HCT116 (cell line): ENCODE results near the gene SYNJ2. TPM values are rescaled to one million over a fixed set of nuclear protein-coding genes. Genes with fewer than 3 reads are reported as not detected.

Source experiments
- ATAC-seq: fragments of 200-7000 bp; cut with Tn5 transposase; 2 replicates; pipeline ENCODE4 v1.9.1; 2020; ENCODE audit warnings: mild to moderate bottlenecking, moderate library complexity
- BruUV-seq: library from RNA; stranded (reverse); fragments of 400-500 nt; replicated peaks from 2 replicates; lab custom pipeline; 2021; lab: Mats Ljungman, UMichigan
- CTCF ChIA-PET: fragments of 300-600 bp; sonication (Branson Sonifier 250); formaldehyde crosslinking; loops from one replicate; lab custom pipeline; 2021; ENCODE audit warnings: antibody characterized with exemption; lab: Charles Lee
- POLR2A ChIA-PET: fragments of 300-600, 350-600 bp; sonication (Branson Sonifier 250); formaldehyde crosslinking; loops from one replicate; lab custom pipeline; 2021; ENCODE audit warnings: antibody characterized with exemption; lab: Charles Lee
- RAD21 ChIA-PET, 2 experiments: fragments of 300-600 bp; sonication (Branson Sonifier 250); formaldehyde crosslinking; loops; one replicate each; lab custom pipeline; 2023; ENCODE audit warnings: low total read pairs in 2 of 2; ENCODE audit not compliant: uncharacterized antibody in 2 of 2, unreplicated experiment in 2 of 2, low non-redundant PET in 1 of 2; lab: Charles Lee
- DNase-seq: peaks from one replicate; pipeline ENCODE4 v3.0.0-alpha.2; 2010; ENCODE audit warnings: low read depth, low spot score
- H2AFZ ChIP-seq: fragments of 200-600 bp; shearing (Covaris generic), sonication (generic); 2 replicates; pipeline ENCODE4 v1.6.1; 2017; ENCODE audit warnings: low read depth, mixed run types, mixed read lengths, antibody characterized with exemption, low read length; ENCODE audit not compliant: poor library complexity, severe bottlenecking
- H3K27ac ChIP-seq: 2 replicates; pipeline ENCODE4 v1.5.1; 2012; ENCODE audit warnings: low read depth, low read length
- H3K27me3 ChIP-seq: fragments of 200-600 bp; sonication (generic); 2 replicates; pipeline ENCODE4 v1.6.1; 2016; ENCODE audit warnings: mixed run types, low read length, mixed read lengths; ENCODE audit not compliant: insufficient read depth
- H3K36me3 ChIP-seq, 2 experiments: fragments of 200-500 bp in 1 of 2; fragments of 200-600 bp in 1 of 2; sonication (Bioruptor generic) in 1 of 2; sonication (generic) in 1 of 2; 2 replicates each; pipeline versions ENCODE4 v1.5.1 to v1.6.1; 2014 to 2016; ENCODE audit warnings: low read length in 2 of 2, inconsistent platforms in 1 of 2, mixed read lengths in 1 of 2, mixed run types in 1 of 2; ENCODE audit not compliant: insufficient read depth in 2 of 2, control insufficient read depth in 1 of 2
- H3K4me1 ChIP-seq, 2 experiments: fragments of 200-600 bp in 1 of 2; sonication (generic) in 1 of 2; 2 replicates each; pipeline versions ENCODE4 v1.5.1 to v1.6.1; 2012 to 2017; ENCODE audit warnings: low read length in 2 of 2, inconsistent platforms in 1 of 2, mild to moderate bottlenecking in 1 of 2, mixed read lengths in 1 of 2, mixed run types in 1 of 2, moderate library complexity in 1 of 2; ENCODE audit not compliant: insufficient read depth in 2 of 2, control insufficient read depth in 1 of 2
- H3K4me2 ChIP-seq: fragments of 200-600 bp; sonication (generic); 2 replicates; pipeline ENCODE4 v1.6.1; 2017; ENCODE audit warnings: mixed run types, low read length, mixed read lengths
- H3K4me3 ChIP-seq, 2 experiments: fragments of 200-600 bp in 1 of 2; sonication (generic) in 1 of 2; replicated peaks in 1 of 2; 2 replicates each; pipeline ENCODE4 v1.5.1; 2011 to 2016; ENCODE audit warnings: low read length in 2 of 2, control low read depth in 1 of 2, low read depth in 1 of 2, mild to moderate bottlenecking in 1 of 2, mixed read lengths in 1 of 2, mixed run types in 1 of 2
- H3K79me2 ChIP-seq: fragments of 200-600 bp; sonication (generic); 2 replicates; pipeline ENCODE4 v1.6.1; 2017; ENCODE audit warnings: mild to moderate bottlenecking, mixed run types, low read length, moderate library complexity, mixed read lengths; ENCODE audit not compliant: insufficient read depth
- H3K9ac ChIP-seq: fragments of 200-600 bp; sonication (generic); 2 replicates; pipeline ENCODE4 v1.6.1; 2016; ENCODE audit warnings: low read length, mixed read lengths
- H3K9me2 ChIP-seq: fragments of 200-600 bp; sonication (generic), shearing (Covaris generic); 2 replicates; pipeline ENCODE4 v1.6.1; 2017; ENCODE audit warnings: mixed run types, mild to moderate bottlenecking, moderate library complexity; ENCODE audit not compliant: insufficient read depth
- H3K9me3 ChIP-seq, 2 experiments: fragments of 200-500 bp in 1 of 2; fragments of 200-600 bp in 1 of 2; sonication (Bioruptor generic) in 1 of 2; sonication (generic) in 1 of 2; 2 replicates each; pipeline ENCODE4 v1.6.1; 2014 to 2017; ENCODE audit warnings: low read length in 2 of 2, mixed read lengths in 2 of 2, inconsistent platforms in 1 of 2, low read depth in 1 of 2, mild to moderate bottlenecking in 1 of 2, mixed run types in 1 of 2, moderate library complexity in 1 of 2; ENCODE audit not compliant: control insufficient read depth in 1 of 2, insufficient read depth in 1 of 2
- H4K20me1 ChIP-seq: fragments of 200-600 bp; sonication (generic), shearing (Covaris generic); 2 replicates; pipeline ENCODE4 v1.6.1; 2017; ENCODE audit warnings: mixed run types, mild to moderate bottlenecking, moderate library complexity; ENCODE audit not compliant: insufficient read depth
- CEBPB ChIP-seq: IDR thresholded peaks from 2 replicates; pipeline ENCODE4 v1.6.1; 2012; ENCODE audit warnings: low read depth
- EGR1 ChIP-seq: IDR thresholded peaks from 2 replicates; pipeline ENCODE4 v1.6.1; 2012; ENCODE audit warnings: low read depth
- EZH2 ChIP-seq: fragments of 200-600 bp; sonication (generic); IDR thresholded peaks from 2 replicates; pipeline ENCODE4 v1.6.1; 2017; ENCODE audit warnings: antibody characterized with exemption, mixed run types
- EZH2phosphoT487 ChIP-seq: fragments of 200-600 bp; IDR thresholded peaks from 2 replicates; pipeline ENCODE4 v1.6.1; 2018; ENCODE audit warnings: antibody characterized with exemption, borderline replicate concordance
- JUND ChIP-seq: IDR thresholded peaks from 2 replicates; pipeline ENCODE4 v1.6.1; 2012
- POLR2A ChIP-seq: IDR thresholded peaks from 2 replicates; pipeline ENCODE4 v1.7.0; 2011; ENCODE audit warnings: borderline replicate concordance; ENCODE audit not compliant: insufficient read depth, insufficient read length; ENCODE audit errors: extremely low read depth
- POLR2AphosphoS5 ChIP-seq: IDR thresholded peaks from 2 replicates; pipeline ENCODE4 v1.6.1; 2011; ENCODE audit warnings: mild to moderate bottlenecking, low read depth, low read length, moderate library complexity
- SRF ChIP-seq: IDR thresholded peaks from 2 replicates; pipeline ENCODE4 v1.6.1; 2012; ENCODE audit warnings: low read depth
- TCF7L2 ChIP-seq: IDR thresholded peaks from 2 replicates; pipeline ENCODE4 v1.7.0; 2011; ENCODE audit warnings: borderline replicate concordance, inconsistent platforms; ENCODE audit not compliant: insufficient read depth, insufficient read length; ENCODE audit errors: extremely low read depth
- YY1 ChIP-seq: IDR thresholded peaks from 2 replicates; pipeline ENCODE4 v1.6.1; 2011; ENCODE audit warnings: low read length, low read depth, moderate library complexity, mild to moderate bottlenecking; ENCODE audit not compliant: insufficient replicate concordance; ENCODE audit errors: extremely low read depth
- intact Hi-C: fragments of 100-400 bp; cut with micrococcal nuclease; formaldehyde crosslinking; loops from 2 replicates; pipeline ENCODE4 v1.10.0; 2022
- total RNA-seq: library from RNA; stranded (reverse); gene quantifications from one replicate; pipeline ENCODE4 v1.2.1, GENCODE V29; 2021; ENCODE audit not compliant: unreplicated experiment
- TF ChIP-seq, protein P1 (sequence below): IDR thresholded peaks from 2 replicates; pipeline ENCODE4 v1.6.1; 2011; ENCODE audit warnings: mild to moderate bottlenecking, low read length, moderate library complexity; ENCODE audit not compliant: insufficient replicate concordance; ENCODE audit errors: extremely low read depth
- TF ChIP-seq, protein P2 (sequence below): IDR thresholded peaks from 2 replicates; pipeline ENCODE4 v1.6.1; 2012
- TF ChIP-seq, protein P3 (sequence below): IDR thresholded peaks from 2 replicates; pipeline ENCODE4 v1.6.1; 2012; ENCODE audit warnings: low read depth
- TF ChIP-seq, protein P4 (sequence below): IDR thresholded peaks from 2 replicates; pipeline ENCODE4 v1.6.1; 2012

Gene SYNJ2
- total RNA-seq, 1 experiment from 2014 or later, result 23.9 TPM

DNA sequence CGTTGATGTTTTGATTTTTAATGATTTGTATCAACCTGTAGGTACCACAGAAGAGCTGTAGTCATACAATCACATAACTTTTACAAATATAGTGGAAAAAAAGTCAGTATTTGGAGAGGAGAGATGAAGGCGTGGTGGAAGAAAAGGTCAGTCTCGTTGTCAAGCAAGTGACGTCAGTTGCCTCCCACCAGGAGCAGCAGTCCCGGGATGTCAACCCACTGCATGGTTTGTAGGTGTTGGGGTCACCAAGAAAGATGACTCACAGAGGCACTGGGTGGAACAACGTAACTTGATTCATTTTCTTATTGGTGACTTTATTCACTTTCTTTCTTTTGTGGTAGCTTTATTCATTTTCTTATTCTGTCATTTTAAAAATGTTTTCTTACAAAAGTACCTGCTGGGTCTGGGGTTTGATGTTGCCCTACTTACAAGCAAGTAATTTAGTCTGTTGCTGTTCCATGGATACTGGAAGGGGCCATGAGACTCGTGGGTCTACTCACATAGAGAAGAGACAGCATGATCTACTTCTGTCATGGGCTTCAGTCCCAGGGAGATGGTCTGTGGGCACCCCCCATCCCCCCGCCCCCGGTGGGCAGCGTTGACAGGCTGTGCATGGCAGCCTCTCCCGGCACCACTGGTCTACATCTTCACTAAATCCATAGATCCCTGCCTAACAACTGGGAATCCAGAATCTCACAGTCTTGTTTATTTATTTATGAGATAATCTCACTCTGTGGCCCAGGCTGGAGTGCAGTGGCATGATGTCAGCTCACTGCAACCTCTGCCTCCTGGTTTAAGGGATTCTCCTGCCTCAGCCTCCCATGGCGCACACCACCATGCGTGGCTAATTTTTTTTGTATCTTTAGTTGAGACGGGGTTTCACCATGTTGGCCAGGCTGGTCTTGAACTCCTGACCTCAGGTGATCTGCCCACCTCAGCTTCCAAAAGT, 36.4 kb upstream of the SYNJ2 start:
- Histone ChIP-seq H3K9ac (no peak overlapping the region), H3K27me3 (no peaks in the 10 kb centered on the region)
- DNase-seq, result no peak
- no peak for TF ChIP-seq POLR2AphosphoS5
- TF ChIP-seq, protein P1, sequence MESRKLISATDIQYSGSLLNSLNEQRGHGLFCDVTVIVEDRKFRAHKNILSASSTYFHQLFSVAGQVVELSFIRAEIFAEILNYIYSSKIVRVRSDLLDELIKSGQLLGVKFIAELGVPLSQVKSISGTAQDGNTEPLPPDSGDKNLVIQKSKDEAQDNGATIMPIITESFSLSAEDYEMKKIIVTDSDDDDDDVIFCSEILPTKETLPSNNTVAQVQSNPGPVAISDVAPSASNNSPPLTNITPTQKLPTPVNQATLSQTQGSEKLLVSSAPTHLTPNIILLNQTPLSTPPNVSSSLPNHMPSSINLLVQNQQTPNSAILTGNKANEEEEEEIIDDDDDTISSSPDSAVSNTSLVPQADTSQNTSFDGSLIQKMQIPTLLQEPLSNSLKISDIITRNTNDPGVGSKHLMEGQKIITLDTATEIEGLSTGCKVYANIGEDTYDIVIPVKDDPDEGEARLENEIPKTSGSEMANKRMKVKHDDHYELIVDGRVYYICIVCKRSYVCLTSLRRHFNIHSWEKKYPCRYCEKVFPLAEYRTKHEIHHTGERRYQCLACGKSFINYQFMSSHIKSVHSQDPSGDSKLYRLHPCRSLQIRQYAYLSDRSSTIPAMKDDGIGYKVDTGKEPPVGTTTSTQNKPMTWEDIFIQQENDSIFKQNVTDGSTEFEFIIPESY, result no peak
- no peak for TF ChIP-seq POLR2A
- TF ChIP-seq EGR1, result no peak
- no peak for TF ChIP-seq TCF7L2
- TF ChIP-seq EZH2, result no peak
- no peak for TF ChIP-seq YY1
- no peak for TF ChIP-seq SRF
- TF ChIP-seq, protein P2, sequence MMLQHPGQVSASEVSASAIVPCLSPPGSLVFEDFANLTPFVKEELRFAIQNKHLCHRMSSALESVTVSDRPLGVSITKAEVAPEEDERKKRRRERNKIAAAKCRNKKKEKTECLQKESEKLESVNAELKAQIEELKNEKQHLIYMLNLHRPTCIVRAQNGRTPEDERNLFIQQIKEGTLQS, result no peak
- no peak for TF ChIP-seq EZH2phosphoT487
- TF ChIP-seq JUND, result no peak
- TF ChIP-seq CEBPB, result no peak
- TF ChIP-seq, protein P3, sequence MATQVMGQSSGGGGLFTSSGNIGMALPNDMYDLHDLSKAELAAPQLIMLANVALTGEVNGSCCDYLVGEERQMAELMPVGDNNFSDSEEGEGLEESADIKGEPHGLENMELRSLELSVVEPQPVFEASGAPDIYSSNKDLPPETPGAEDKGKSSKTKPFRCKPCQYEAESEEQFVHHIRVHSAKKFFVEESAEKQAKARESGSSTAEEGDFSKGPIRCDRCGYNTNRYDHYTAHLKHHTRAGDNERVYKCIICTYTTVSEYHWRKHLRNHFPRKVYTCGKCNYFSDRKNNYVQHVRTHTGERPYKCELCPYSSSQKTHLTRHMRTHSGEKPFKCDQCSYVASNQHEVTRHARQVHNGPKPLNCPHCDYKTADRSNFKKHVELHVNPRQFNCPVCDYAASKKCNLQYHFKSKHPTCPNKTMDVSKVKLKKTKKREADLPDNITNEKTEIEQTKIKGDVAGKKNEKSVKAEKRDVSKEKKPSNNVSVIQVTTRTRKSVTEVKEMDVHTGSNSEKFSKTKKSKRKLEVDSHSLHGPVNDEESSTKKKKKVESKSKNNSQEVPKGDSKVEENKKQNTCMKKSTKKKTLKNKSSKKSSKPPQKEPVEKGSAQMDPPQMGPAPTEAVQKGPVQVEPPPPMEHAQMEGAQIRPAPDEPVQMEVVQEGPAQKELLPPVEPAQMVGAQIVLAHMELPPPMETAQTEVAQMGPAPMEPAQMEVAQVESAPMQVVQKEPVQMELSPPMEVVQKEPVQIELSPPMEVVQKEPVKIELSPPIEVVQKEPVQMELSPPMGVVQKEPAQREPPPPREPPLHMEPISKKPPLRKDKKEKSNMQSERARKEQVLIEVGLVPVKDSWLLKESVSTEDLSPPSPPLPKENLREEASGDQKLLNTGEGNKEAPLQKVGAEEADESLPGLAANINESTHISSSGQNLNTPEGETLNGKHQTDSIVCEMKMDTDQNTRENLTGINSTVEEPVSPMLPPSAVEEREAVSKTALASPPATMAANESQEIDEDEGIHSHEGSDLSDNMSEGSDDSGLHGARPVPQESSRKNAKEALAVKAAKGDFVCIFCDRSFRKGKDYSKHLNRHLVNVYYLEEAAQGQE, result no peak
- TF ChIP-seq, protein P4, sequence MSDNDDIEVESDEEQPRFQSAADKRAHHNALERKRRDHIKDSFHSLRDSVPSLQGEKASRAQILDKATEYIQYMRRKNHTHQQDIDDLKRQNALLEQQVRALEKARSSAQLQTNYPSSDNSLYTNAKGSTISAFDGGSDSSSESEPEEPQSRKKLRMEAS, result no peak
- TF ChIP-seq, all 23 proteins: peak for 0
- no peak overlapping the region for H3K27ac ChIP-seq
- H3K79me2 ChIP-seq, result no peaks in the 10 kb centered on the region
- H3K9me3 ChIP-seq, result no peaks in the 10 kb centered on the region; a peak in 1 of 4 replicates
- no peak overlapping the region for H3K4me3 ChIP-seq
- BruUV-seq, result no TSS peak
- no peaks in the 10 kb centered on the region for H3K9me2 ChIP-seq
- RAD21 ChIA-PET, result no interaction called here
- intact Hi-C loops, result loop anchor here (5.0 to 10.0 kb wide), 3 partner anchors 183 to 630 kb away; no protein-coding TSS in a partner anchor
- ATAC-seq, result no peak
- H3K36me3 ChIP-seq, result peaks cover 12 to 22% of the 10 kb centered on the region in 2 experiments; a peak in 3 of 4 replicates
- H4K20me1 ChIP-seq, result no peaks in the 10 kb centered on the region
- H3K4me1 ChIP-seq, result no peaks in the 10 kb centered on the region
- no peak overlapping the region for H3K4me2 ChIP-seq
- no peak overlapping the region for H2AFZ ChIP-seq
- CTCF ChIA-PET, result no interaction called here
- POLR2A ChIA-PET, result no interaction called here
